ENCODE data around the gene PCBP3. TPM values are rescaled to one million over a fixed set of nuclear protein-coding genes. Genes with fewer than 3 reads are reported as not detected.
"Not testable (repeated sequence)": the region's sequence is repeated elsewhere in the genome, so short reads cannot be mapped to it uniquely, and the experiment has no call there.

PCBP3 gene
- total and polyA plus RNA-seq, 2 donors (not counting 3 experiments of a cell fraction or from before 2014, with no cell fraction given) = 0.06 to 1.1 TPM

- H3K4me1 ChIP-seq (ENCODE audit: control insufficient read depth, extremely low read depth, insufficient read depth, low read length); H3K4me3 ChIP-seq (replicated peaks in 1 of 3; ENCODE audit: insufficient read depth in 1 of 3, low read depth in 1 of 3, low read length in 3 of 3); H3K36me3 ChIP-seq (ENCODE audit: control insufficient read depth in 2 of 2, extremely low read depth in 1 of 2, insufficient read depth in 2 of 2, low read length in 2 of 2); H4K20me1 ChIP-seq (replicated peaks; ENCODE audit: control insufficient read depth, extremely low read depth, insufficient read depth, low read length); H3K79me2 ChIP-seq (ENCODE audit: control insufficient read depth, insufficient read depth, low read length); BruUV-seq (replicated peaks); H3K9me3 ChIP-seq (replicated peaks; ENCODE audit: control insufficient read depth, insufficient read depth, low read length); H3K9me1 ChIP-seq (replicated peaks; ENCODE audit: control insufficient read depth, extremely low read depth, insufficient read depth, low read length); H3K9ac ChIP-seq (replicated peaks; ENCODE audit: extremely low read depth, insufficient read depth, low read length); dilution Hi-C loops (cut with MboI; ENCODE audit: extremely low pct_ligation_motif_present, low sequenced_read_pairs); FAIRE-seq; H3K27ac ChIP-seq (ENCODE audit: insufficient read depth, low read depth, low read length); H3K4me2 ChIP-seq (ENCODE audit: insufficient read depth, low read length); POLR2A ChIA-PET; intact Hi-C loops (cut with micrococcal nuclease); DNase-seq (ENCODE audit: low read depth, low spot score); CTCF ChIA-PET; H3K27me3 ChIP-seq (ENCODE audit: control insufficient read depth in 2 of 2, insufficient read depth in 2 of 2, low read length in 2 of 2); H2AFZ ChIP-seq (ENCODE audit: low read depth, low read length): not testable (repeated sequence)
Observed at GRCh38 chr21:45814210-45814940, 170.8 kb downstream of the PCBP3 start.

GRCh38 chr21:45815781-45816180, 172.3 kb downstream of the PCBP3 start:
- H3K27ac ChIP-seq (ENCODE audit: insufficient read depth, low read depth, low read length); H3K9me3 ChIP-seq (replicated peaks; ENCODE audit: control insufficient read depth, insufficient read depth, low read length); H3K4me3 ChIP-seq (replicated peaks in 1 of 3; ENCODE audit: insufficient read depth in 1 of 3, low read depth in 1 of 3, low read length in 3 of 3); H3K4me2 ChIP-seq (ENCODE audit: insufficient read depth, low read length); DNase-seq (ENCODE audit: low read depth, low spot score); H3K36me3 ChIP-seq (ENCODE audit: control insufficient read depth in 2 of 2, extremely low read depth in 1 of 2, insufficient read depth in 2 of 2, low read length in 2 of 2); POLR2A ChIA-PET; H3K9me1 ChIP-seq (replicated peaks; ENCODE audit: control insufficient read depth, extremely low read depth, insufficient read depth, low read length); H2AFZ ChIP-seq (ENCODE audit: low read depth, low read length); H3K79me2 ChIP-seq (ENCODE audit: control insufficient read depth, insufficient read depth, low read length); dilution Hi-C loops (cut with MboI; ENCODE audit: extremely low pct_ligation_motif_present, low sequenced_read_pairs); H3K4me1 ChIP-seq (ENCODE audit: control insufficient read depth, extremely low read depth, insufficient read depth, low read length); BruUV-seq (replicated peaks); H4K20me1 ChIP-seq (replicated peaks; ENCODE audit: control insufficient read depth, extremely low read depth, insufficient read depth, low read length); intact Hi-C loops (cut with micrococcal nuclease); H3K9ac ChIP-seq (replicated peaks; ENCODE audit: extremely low read depth, insufficient read depth, low read length); FAIRE-seq; H3K27me3 ChIP-seq (ENCODE audit: control insufficient read depth in 2 of 2, insufficient read depth in 2 of 2, low read length in 2 of 2): not testable (repeated sequence)
- CTCF ChIA-PET = interaction anchor here (0.9 to 5.9 kb wide), 2 partner anchors 64 to 259 kb away, joined by 3 to 46 read pairs; no protein-coding TSS in a partner anchor

Measured in endothelial cell of umbilical vein (primary cell).